Measurements from ENCODE around the gene ARL15. TPM values are rescaled to one million over a fixed set of nuclear protein-coding genes. Genes with fewer than 3 reads are reported as not detected.

ARL15 gene
- total RNA-seq, 1 donor from 2014 or later, result 102 TPM

DNA sequence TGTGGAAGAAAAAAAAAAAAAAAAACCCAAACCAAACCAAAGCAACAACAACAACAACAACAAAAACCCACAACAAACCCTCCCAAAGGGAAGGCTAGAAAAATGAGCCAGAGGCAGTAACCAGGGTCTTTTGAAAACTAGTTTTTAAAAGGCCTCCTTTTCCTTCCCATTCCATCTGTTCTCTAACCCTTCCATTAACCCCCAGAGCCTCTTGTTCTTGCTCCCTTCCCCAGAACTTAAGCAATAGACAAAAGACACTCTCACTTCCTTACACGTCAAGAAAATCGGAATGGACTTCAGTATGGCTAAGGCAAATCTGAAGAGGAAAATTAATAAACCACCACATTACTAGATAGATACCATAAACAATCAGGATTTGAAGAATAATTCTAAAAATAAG, 292.8 kb downstream of the ARL15 start:
- no peak for DNase-seq (ENCODE audit: low spot score)
- Mint-ChIP-seq H3K27me3 (ENCODE audit: unreplicated experiment) (no peaks in the 10 kb centered on the region), H3K4me1 (ENCODE audit: unreplicated experiment) (peaks cover 23% of the 10 kb centered on the region), H3K27ac (ENCODE audit: unreplicated experiment) (peak overlapping the region; percentile 82), H3K36me3 (ENCODE audit: low read depth, unreplicated experiment) (peaks cover 29% of the 10 kb centered on the region), H3K9me3 (ENCODE audit: unreplicated experiment) (no peaks in the 10 kb centered on the region), H3K4me3 (ENCODE audit: unreplicated experiment) (no peak overlapping the region)
- TF ChIP-seq, protein P1, sequence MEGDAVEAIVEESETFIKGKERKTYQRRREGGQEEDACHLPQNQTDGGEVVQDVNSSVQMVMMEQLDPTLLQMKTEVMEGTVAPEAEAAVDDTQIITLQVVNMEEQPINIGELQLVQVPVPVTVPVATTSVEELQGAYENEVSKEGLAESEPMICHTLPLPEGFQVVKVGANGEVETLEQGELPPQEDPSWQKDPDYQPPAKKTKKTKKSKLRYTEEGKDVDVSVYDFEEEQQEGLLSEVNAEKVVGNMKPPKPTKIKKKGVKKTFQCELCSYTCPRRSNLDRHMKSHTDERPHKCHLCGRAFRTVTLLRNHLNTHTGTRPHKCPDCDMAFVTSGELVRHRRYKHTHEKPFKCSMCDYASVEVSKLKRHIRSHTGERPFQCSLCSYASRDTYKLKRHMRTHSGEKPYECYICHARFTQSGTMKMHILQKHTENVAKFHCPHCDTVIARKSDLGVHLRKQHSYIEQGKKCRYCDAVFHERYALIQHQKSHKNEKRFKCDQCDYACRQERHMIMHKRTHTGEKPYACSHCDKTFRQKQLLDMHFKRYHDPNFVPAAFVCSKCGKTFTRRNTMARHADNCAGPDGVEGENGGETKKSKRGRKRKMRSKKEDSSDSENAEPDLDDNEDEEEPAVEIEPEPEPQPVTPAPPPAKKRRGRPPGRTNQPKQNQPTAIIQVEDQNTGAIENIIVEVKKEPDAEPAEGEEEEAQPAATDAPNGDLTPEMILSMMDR (IDR thresholded peaks at IDR 0.05; ENCODE audit: unreplicated experiment), result no peak

DNA sequence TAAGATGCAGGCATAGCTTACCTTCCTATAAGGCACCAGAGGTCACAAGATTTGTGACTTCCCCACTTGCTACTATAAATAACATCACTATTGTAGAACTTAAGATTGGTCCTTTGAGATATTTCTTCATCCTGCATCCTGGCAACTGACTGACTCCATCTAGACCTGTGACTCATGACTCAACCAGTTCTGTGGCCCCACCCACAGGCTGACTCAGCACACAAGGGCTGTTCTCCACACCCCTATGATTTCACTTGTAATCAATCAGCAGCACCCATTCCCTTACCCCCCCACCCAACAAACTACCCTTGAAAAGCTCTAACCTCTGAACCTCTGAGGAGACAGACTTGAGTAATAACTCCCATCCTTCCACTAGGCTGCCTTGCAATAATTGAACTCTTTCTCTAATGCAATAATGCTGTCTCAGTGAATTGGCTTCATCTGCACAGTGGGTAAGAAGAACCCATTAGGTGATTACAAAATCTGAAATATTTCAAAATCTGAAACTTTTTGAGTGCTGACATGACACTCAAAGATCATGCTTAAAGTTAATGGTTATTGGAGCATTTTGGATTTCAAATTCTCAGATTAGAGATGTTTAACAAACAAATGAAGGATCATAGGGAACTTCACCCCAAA, 296.7 kb downstream of the ARL15 start:
- no peak for DNase-seq (ENCODE audit: low spot score)
- no peaks in the 10 kb centered on the region for H3K27me3 Mint-ChIP-seq (ENCODE audit: unreplicated experiment)
- no peak overlapping the region for H3K4me3 Mint-ChIP-seq (ENCODE audit: unreplicated experiment)
- no peak overlapping the region for H3K27ac Mint-ChIP-seq (ENCODE audit: unreplicated experiment)
- H3K36me3 Mint-ChIP-seq (ENCODE audit: low read depth, unreplicated experiment), result peaks cover 29% of the 10 kb centered on the region
- H3K9me3 Mint-ChIP-seq (ENCODE audit: unreplicated experiment), result no peaks in the 10 kb centered on the region
- peaks cover 20% of the 10 kb centered on the region for H3K4me1 Mint-ChIP-seq (ENCODE audit: unreplicated experiment)
- TF ChIP-seq, protein P1 (IDR thresholded peaks at IDR 0.05; ENCODE audit: unreplicated experiment), result no peak

DNA sequence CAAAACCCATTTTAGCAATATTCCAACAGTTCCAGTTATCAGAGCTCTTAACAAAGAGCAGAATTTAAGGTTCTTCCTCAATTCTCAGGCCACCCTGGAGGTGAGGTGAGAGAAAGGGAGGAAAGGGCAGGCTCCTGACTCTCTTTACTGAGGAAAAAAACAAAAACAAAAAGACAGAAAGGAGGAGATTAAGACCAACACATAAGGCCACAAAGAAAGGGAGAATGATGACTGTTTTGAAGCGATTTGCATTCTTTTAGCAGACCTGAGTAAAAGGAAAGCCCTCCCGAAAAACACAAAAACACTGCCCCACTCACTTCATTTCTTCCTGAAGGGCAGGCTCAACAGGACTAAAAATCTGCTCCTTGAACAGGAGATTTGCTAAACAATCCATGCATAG, 300.5 kb downstream of the ARL15 start:
- Mint-ChIP-seq H3K27me3 (ENCODE audit: unreplicated experiment) (no peaks in the 10 kb centered on the region), H3K4me1 (ENCODE audit: unreplicated experiment) (peaks cover 11% of the 10 kb centered on the region), H3K9me3 (ENCODE audit: unreplicated experiment) (no peaks in the 10 kb centered on the region), H3K27ac (ENCODE audit: unreplicated experiment) (peak overlapping the region; percentile 49), H3K36me3 (ENCODE audit: low read depth, unreplicated experiment) (peaks cover 19% of the 10 kb centered on the region), H3K4me3 (ENCODE audit: unreplicated experiment) (no peak overlapping the region)
- TF ChIP-seq, protein P1 (IDR thresholded peaks at IDR 0.05; ENCODE audit: unreplicated experiment), result no peak
- DNase-seq (ENCODE audit: low spot score), result no peak

DNA sequence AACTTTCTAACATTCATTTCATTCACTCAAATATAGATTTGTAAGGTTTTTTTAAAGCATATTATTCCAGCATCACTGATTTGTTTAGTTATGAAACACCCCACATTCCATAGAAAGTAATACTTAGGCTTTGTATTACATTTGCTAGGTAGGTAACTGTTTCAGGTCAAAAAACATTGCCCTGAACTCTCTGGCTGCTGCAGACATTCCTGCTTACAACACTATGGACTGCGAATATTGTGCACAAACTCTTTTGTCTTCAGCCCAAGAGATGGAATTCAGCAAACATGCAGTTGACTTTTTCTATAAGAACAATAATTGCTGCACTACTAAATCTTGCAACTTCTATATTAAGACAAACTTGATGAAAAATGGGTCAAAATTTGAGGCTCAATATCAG, 301.0 kb downstream of the ARL15 start:
- no peak for DNase-seq (ENCODE audit: low spot score)
- H3K27ac Mint-ChIP-seq (ENCODE audit: unreplicated experiment), result no peak overlapping the region
- H3K4me3 Mint-ChIP-seq (ENCODE audit: unreplicated experiment), result no peak overlapping the region
- no peaks in the 10 kb centered on the region for H3K27me3 Mint-ChIP-seq (ENCODE audit: unreplicated experiment)
- H3K9me3 Mint-ChIP-seq (ENCODE audit: unreplicated experiment), result no peaks in the 10 kb centered on the region
- H3K36me3 Mint-ChIP-seq (ENCODE audit: low read depth, unreplicated experiment), result peaks cover 14% of the 10 kb centered on the region
- H3K4me1 Mint-ChIP-seq (ENCODE audit: unreplicated experiment), result peaks cover 11% of the 10 kb centered on the region
- TF ChIP-seq, protein P1 (IDR thresholded peaks at IDR 0.05; ENCODE audit: unreplicated experiment), result no peak

DNA sequence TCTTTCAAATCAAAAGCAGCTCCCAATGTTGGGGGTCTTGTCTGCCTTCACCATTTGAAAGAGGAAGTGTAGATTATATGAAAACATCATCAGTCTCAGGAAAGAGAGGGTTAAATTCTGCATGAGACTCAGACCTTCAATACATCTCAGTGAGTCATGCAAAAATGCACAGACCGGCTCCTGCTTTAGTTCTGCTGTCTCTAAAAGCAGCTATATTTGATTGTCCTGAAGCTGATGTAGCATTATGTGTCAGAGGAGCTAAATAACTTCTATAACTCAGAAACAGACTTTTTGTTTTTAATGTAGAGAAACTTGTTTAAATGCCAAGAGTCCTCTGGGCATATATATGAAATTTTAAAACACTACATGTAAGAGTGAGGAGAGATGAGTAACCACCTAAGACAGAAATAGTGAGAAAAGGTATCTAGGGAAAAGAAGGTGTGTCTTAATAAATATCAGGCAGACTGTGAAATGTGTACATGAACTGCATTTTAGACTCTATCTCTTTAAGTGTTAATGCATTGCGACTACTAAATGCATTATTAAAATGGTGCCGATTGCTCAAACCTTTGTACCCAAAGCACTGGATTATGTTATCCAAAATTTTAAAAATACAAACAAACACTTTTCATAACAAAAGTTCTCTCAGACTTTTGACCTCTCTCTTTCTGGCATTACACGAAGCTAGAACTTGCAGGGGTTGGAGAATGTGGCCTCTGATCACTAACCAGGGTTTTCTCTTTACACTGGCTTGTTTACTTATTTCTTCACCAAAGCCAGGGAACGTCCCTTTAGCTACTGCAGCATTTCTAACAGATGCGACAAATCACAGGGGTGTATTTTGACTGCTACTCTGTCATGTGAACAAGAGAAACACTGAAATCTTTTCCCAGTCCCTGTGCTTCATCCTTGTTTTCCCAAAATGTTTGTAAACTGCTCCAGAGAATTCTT, 302.3 kb downstream of the ARL15 start:
- H3K36me3 Mint-ChIP-seq (ENCODE audit: low read depth, unreplicated experiment), result peaks cover 1% of the 10 kb centered on the region
- H3K4me3 Mint-ChIP-seq (ENCODE audit: unreplicated experiment), result no peak overlapping the region
- TF ChIP-seq, protein P1 (IDR thresholded peaks at IDR 0.05; ENCODE audit: unreplicated experiment), result no peak
- no peak overlapping the region for H3K27ac Mint-ChIP-seq (ENCODE audit: unreplicated experiment)
- no peaks in the 10 kb centered on the region for H3K27me3 Mint-ChIP-seq (ENCODE audit: unreplicated experiment)
- no peak for DNase-seq (ENCODE audit: low spot score)
- peaks cover 14% of the 10 kb centered on the region for H3K4me1 Mint-ChIP-seq (ENCODE audit: unreplicated experiment)
- H3K9me3 Mint-ChIP-seq (ENCODE audit: unreplicated experiment), result no peaks in the 10 kb centered on the region

Measured in endothelial cell (in vitro differentiated cells).